HL-60 (cell line): ENCODE measurements around the gene S100A16.

ENCODE experiments used
- DNase-seq, 2 experiments: peaks; one replicate each; pipeline ENCODE4 v3.0.0-alpha.2; 2010 to 2020; ENCODE audit warnings: low read depth in 1 of 2, low spot score in 1 of 2
- H3K27ac ChIP-seq: fragments of 250-450 bp; sonication (Bioruptor Pico); replicated peaks from 2 replicates; pipeline ENCODE4 v1.5.1; 2020; ENCODE audit warnings: mild to moderate bottlenecking, moderate library complexity
- H3K27me3 ChIP-seq: fragments of 250-450 bp; sonication (Bioruptor Pico); 2 replicates; pipeline ENCODE4 v1.5.1; 2021; ENCODE audit warnings: mild to moderate bottlenecking, moderate library complexity; ENCODE audit not compliant: insufficient read depth, poor library complexity, severe bottlenecking
- H3K4me3 ChIP-seq: replicated peaks from 2 replicates; pipeline ENCODE4 v1.5.1; 2011; ENCODE audit warnings: mild to moderate bottlenecking, control low read depth, low read length; ENCODE audit not compliant: insufficient read depth
- CTCF ChIP-seq: IDR thresholded peaks from one replicate; pipeline ENCODE4 v1.5.1; 2011; ENCODE audit warnings: low read length, control low read depth, inconsistent platforms; ENCODE audit not compliant: insufficient read depth
- GABPA ChIP-seq: IDR thresholded peaks from 2 replicates; pipeline ENCODE4 v1.6.1; 2012; ENCODE audit warnings: low read depth
- POLR2AphosphoS5 ChIP-seq: IDR thresholded peaks from 2 replicates; pipeline ENCODE4 v1.6.1; 2012; ENCODE audit warnings: low read depth
- REST ChIP-seq: IDR thresholded peaks from 2 replicates; pipeline ENCODE4 v1.6.1; 2012; ENCODE audit warnings: low read depth; ENCODE audit not compliant: insufficient replicate concordance
- SPI1 ChIP-seq: IDR thresholded peaks from 2 replicates; pipeline ENCODE4 v1.6.1; 2012; ENCODE audit warnings: low read depth, mild to moderate bottlenecking, borderline replicate concordance
- long read RNA-seq: library from polyadenylated mRNA; unstranded; transcript quantifications from one replicate; pipeline ENCODE4 v2.0.0, GENCODE V29; 2020

S100A16 gene, protein sequence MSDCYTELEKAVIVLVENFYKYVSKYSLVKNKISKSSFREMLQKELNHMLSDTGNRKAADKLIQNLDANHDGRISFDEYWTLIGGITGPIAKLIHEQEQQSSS
- long read RNA-seq, result 0 reads

GRCh38 chr1:153612755-153613331 lies at the start of gene S100A16:
Gene S100A16, minus strand, starts transcription at chr1:153613137. Its CDS starts 4,986 bp downstream, at chr1:153608151.
- no peaks in the 10 kb centered on the region for H3K27me3 ChIP-seq
- no peak within 1 kb of the TSS for H3K27ac ChIP-seq
- DNase-seq, result no peak
- H3K4me3 ChIP-seq, result no peak within 1 kb of the TSS
- no peak for TF ChIP-seq CTCF
- TF ChIP-seq SPI1, result no peak
- no peak for TF ChIP-seq POLR2AphosphoS5
- TF ChIP-seq GABPA, result no peak
- TF ChIP-seq REST, result no peak

- DNase-seq, result no peak
- Histone ChIP-seq H3K27ac (no peak overlapping the region), H3K27me3 (no peaks in the 10 kb centered on the region), H3K4me3 (no peak overlapping the region)
- TF ChIP-seq POLR2AphosphoS5 (no peak), GABPA (no peak), CTCF (no peak), SPI1 (no peak), REST (no peak)
Observed at GRCh38 chr1:153662269-153662668, 49.3 kb upstream of the S100A16 start.

DNA sequence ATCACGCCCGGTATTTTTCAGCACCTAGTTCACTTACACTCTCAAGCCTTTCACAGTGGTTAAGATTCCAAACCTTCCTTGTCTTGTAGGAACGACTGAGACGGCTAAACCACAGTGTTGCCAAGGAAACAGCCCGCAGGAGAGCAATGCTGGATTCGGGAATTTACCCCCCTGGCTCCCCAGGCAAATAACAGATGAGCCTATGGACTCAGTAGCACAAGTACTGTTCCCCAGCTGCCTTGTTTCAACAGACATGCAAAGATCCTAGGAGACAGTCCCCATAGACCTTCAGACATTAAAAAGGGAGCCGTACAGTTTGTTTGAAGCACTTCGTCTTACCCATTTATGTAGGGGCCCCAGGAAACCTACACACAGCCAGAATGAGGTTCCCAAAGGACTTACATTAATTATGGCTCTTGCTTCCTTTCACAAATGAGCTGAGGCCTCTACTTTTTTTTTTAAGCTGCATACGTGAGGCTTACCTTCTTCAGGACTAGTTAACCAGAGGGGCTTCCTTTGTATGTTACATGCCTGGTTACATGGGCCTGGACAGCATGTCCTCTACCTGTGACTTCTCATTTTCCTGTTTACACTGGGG lies 48.3 kb upstream of the S100A16 start:
- H3K27ac ChIP-seq, result no peak overlapping the region

GRCh38 chr1:153659656-153660055 lies 46.7 kb upstream of the S100A16 start:
- DNase-seq, result no peak
- H3K27me3 ChIP-seq, result no peaks in the 10 kb centered on the region
- H3K4me3 ChIP-seq, result peak overlapping the region; percentile 86
- H3K27ac ChIP-seq, result no peak overlapping the region
- no peak for TF ChIP-seq SPI1
- TF ChIP-seq POLR2AphosphoS5, result no peak
- TF ChIP-seq REST, result no peak
- TF ChIP-seq GABPA, result no peak
- TF ChIP-seq CTCF, result no peak

More for the DNA sequence above, 48.3 kb upstream of the S100A16 start:
- Histone ChIP-seq H3K27me3 (no peaks in the 10 kb centered on the region), H3K4me3 (no peak overlapping the region)
- DNase-seq, result no peak
- TF ChIP-seq POLR2AphosphoS5, result peak; percentile 62; the same call in 1 of the 2 replicates
- no peak for TF ChIP-seq SPI1
